Naive thymus-derived CD4-positive, alpha-beta T cell (primary cell): Measurements from ENCODE around the gene RIMKLA. TPM values are rescaled to one million over a fixed set of nuclear protein-coding genes. Genes with fewer than 3 reads are reported as not detected.
A peak's percentile ranks its signal among the peaks of the same experiment; 100 is the strongest.

Source experiments
- ATAC-seq: fragments of 150-1000 bp; cut with Tn5 transposase; 2 replicates; pipeline ENCODE4 v1.10.0; 2021; ENCODE audit warnings: mild to moderate bottlenecking, moderate library complexity
- CTCF ChIA-PET: fragments of 350-600 bp; sonication (Branson Sonifier 250); formaldehyde crosslinking; loops from one replicate; lab custom pipeline; 2021; ENCODE audit warnings: antibody characterized with exemption; lab: Charles Lee
- POLR2A ChIA-PET: fragments of 350-600 bp; sonication (Branson Sonifier 250); formaldehyde crosslinking; loops from one replicate; lab custom pipeline; 2021; ENCODE audit warnings: antibody characterized with exemption, inconsistent platforms; lab: Charles Lee
- DNase-seq, 9 donors: peaks; one replicate each; pipeline versions ENCODE4 v3.0.0 to v3.0.0-alpha.2; 2020 to 2022; ENCODE audit warnings: mixed read lengths in 1 of 9
- H3K27ac ChIP-seq: one replicate; pipeline ENCODE4 v1.7.0; 2013; ENCODE audit warnings: mild to moderate bottlenecking, low read depth, low read length, moderate library complexity
- H3K27me3 ChIP-seq, 2 donors: one replicate each; pipeline ENCODE4 v1.7.0; 2013; ENCODE audit warnings: low read length in 2 of 2, mild to moderate bottlenecking in 2 of 2, moderate library complexity in 2 of 2; ENCODE audit not compliant: control insufficient read depth in 2 of 2, insufficient read depth in 2 of 2
- H3K36me3 ChIP-seq, 3 experiments: 1 replicate in 2 of 3; 2 replicates in 1 of 3; pipeline ENCODE4 v1.7.0; 2013; ENCODE audit warnings: low read length in 3 of 3, mild to moderate bottlenecking in 3 of 3, moderate library complexity in 1 of 3; ENCODE audit not compliant: insufficient read depth in 3 of 3, control insufficient read depth in 2 of 3
- H3K4me1 ChIP-seq, 2 donors: one replicate each; pipeline ENCODE4 v1.7.0; 2013; ENCODE audit warnings: low read length in 2 of 2, mild to moderate bottlenecking in 2 of 2, moderate library complexity in 1 of 2; ENCODE audit not compliant: control insufficient read depth in 2 of 2, insufficient read depth in 2 of 2
- H3K4me3 ChIP-seq: 2 replicates; pipeline ENCODE4 v1.7.0; 2013; ENCODE audit warnings: mild to moderate bottlenecking, low read length
- H3K9me3 ChIP-seq, 3 experiments: 1 replicate in 2 of 3; 2 replicates in 1 of 3; pipeline ENCODE4 v1.7.0; 2013; ENCODE audit warnings: low read length in 3 of 3; ENCODE audit not compliant: control insufficient read depth in 2 of 3
- H3K27ac Mint-ChIP-seq, 9 donors: one replicate each; pipeline ENCODE4 v1.8.0; 2020 to 2022; ENCODE audit warnings: mixed read lengths in 9 of 9, mild to moderate bottlenecking in 8 of 9, moderate library complexity in 5 of 9, inconsistent platforms in 2 of 9
- H3K27me3 Mint-ChIP-seq, 5 donors: one replicate each; pipeline ENCODE4 v1.8.0; 2021 to 2022; ENCODE audit warnings: mixed read lengths in 5 of 5, mild to moderate bottlenecking in 1 of 5
- H3K36me3 Mint-ChIP-seq, 5 donors: one replicate each; pipeline ENCODE4 v1.8.0; 2020 to 2022; ENCODE audit warnings: mixed read lengths in 5 of 5, mild to moderate bottlenecking in 3 of 5, inconsistent platforms in 1 of 5
- H3K4me1 Mint-ChIP-seq, 7 donors: one replicate each; pipeline ENCODE4 v1.8.0; 2020 to 2022; ENCODE audit warnings: mixed read lengths in 7 of 7, mild to moderate bottlenecking in 3 of 7, inconsistent platforms in 1 of 7
- H3K4me3 Mint-ChIP-seq, 10 donors: one replicate each; pipeline ENCODE4 v1.8.0; 2020 to 2022; ENCODE audit warnings: mild to moderate bottlenecking in 10 of 10, mixed read lengths in 10 of 10, moderate library complexity in 6 of 10, inconsistent platforms in 2 of 10
- H3K9me3 Mint-ChIP-seq, 11 donors: one replicate each; pipeline ENCODE4 v1.8.0; 2020 to 2022; ENCODE audit warnings: mixed read lengths in 11 of 11, mild to moderate bottlenecking in 4 of 11, inconsistent platforms in 1 of 11, moderate library complexity in 1 of 11
- intact Hi-C, 2 donors: fragments of 100-400 bp; cut with micrococcal nuclease; formaldehyde crosslinking; loops; one replicate each; pipeline ENCODE4 v1.15.1; 2023
- polyA plus RNA-seq, 2 donors: library from polyadenylated mRNA; unstranded; fragments of 300-500 nt; fragmentation: Illumina TruSeq; gene quantifications; one replicate each; pipeline ENCODE4 v1.2.3, GENCODE V29; 2021
- total RNA-seq, 6 experiments: library from RNA in 5 of 6; stranded (reverse) in 5 of 6; gene quantifications; 1 replicate in 5 of 6; 2 replicates in 1 of 6; pipeline ENCODE4 v1.2.3 and lab custom pipeline; 2021 to 2026

RIMKLA gene
- total and polyA plus RNA-seq, 7 experiments from 2014 or later: 0.03 to 3.1 (median 0.17) TPM; not detected in 3

DNA sequence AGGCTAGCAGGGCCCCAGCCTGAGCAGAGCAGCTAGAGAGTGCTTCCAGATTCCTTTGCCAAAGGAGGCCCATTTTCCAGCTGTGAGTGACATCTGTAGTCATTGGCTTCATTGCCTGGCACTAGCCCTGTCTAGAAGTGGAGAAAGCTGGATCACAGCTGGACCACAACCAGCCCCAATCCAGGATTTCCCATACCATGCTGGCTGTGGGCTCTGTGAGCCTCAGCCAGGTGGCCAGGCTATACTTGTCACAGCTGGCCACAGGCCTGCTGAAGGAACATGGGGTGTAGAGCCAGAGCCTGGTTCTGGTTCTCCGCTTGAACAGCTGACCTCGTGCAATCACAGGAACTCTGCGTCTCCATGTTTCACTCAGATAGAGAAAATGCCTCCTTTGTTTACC, 36.6 kb downstream of the RIMKLA start:
- no peak overlapping the region for H3K4me3 Mint-ChIP-seq
- peaks cover 4 to 8% (median 7%) of the 10 kb centered on the region in 5 donors for H3K27me3 Mint-ChIP-seq
- H3K4me1 ChIP-seq: no peaks in the 10 kb centered on the region
- no peak overlapping the region for H3K27ac Mint-ChIP-seq
- H3K9me3 Mint-ChIP-seq: no peaks in the 10 kb centered on the region
- CTCF ChIA-PET: no interaction called here
- H3K36me3 ChIP-seq: no peaks in the 10 kb centered on the region
- H3K27ac ChIP-seq: no peak overlapping the region
- ATAC-seq: no peak
- intact Hi-C loops: no loop called here
- H3K4me3 ChIP-seq: no peak overlapping the region
- DNase-seq: no peak
- H3K27me3 ChIP-seq: no peaks in the 10 kb centered on the region
- H3K4me1 Mint-ChIP-seq: no peaks in the 10 kb centered on the region
- POLR2A ChIA-PET: no interaction called here
- no peaks in the 10 kb centered on the region for H3K9me3 ChIP-seq
- no peaks in the 10 kb centered on the region for H3K36me3 Mint-ChIP-seq

DNA sequence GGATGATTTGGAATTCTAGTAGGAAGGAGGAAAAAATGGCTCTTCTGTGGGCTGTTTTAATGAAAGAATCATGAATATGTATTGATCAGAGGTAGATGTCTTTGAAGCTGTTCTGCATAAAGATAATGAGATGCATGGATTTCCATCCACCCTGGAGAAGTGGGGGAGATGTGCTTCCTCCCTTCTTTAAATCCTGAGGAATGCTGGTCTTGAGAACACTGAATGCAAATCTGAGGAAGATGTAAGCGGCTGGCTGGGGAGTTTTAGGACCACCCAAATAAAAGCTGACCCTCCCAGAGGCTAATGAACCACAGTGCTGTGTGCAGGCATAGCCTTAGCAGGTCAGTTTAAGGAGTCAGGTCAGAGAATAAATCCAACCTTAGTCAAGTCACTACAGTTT, 37.9 kb downstream of the RIMKLA start:
- no peaks in the 10 kb centered on the region for H3K9me3 Mint-ChIP-seq
- Histone ChIP-seq H3K4me3 (no peak overlapping the region), H3K36me3 (no peaks in the 10 kb centered on the region), H3K4me1 (no peaks in the 10 kb centered on the region), H3K27ac (no peak overlapping the region), H3K27me3 (no peaks in the 10 kb centered on the region), H3K9me3 (no peaks in the 10 kb centered on the region)
- DNase-seq (no peak), ATAC-seq (no peak)
- no peaks in the 10 kb centered on the region for H3K4me1 Mint-ChIP-seq
- no peaks in the 10 kb centered on the region for H3K36me3 Mint-ChIP-seq
- ChIA-PET POLR2A (no interaction called here), CTCF (no interaction called here)
- H3K4me3 Mint-ChIP-seq: no peak overlapping the region
- no peak overlapping the region for H3K27ac Mint-ChIP-seq
- H3K27me3 Mint-ChIP-seq: peaks cover 4 to 8% (median 7%) of the 10 kb centered on the region in 5 donors
- intact Hi-C loops: no loop called here

DNA sequence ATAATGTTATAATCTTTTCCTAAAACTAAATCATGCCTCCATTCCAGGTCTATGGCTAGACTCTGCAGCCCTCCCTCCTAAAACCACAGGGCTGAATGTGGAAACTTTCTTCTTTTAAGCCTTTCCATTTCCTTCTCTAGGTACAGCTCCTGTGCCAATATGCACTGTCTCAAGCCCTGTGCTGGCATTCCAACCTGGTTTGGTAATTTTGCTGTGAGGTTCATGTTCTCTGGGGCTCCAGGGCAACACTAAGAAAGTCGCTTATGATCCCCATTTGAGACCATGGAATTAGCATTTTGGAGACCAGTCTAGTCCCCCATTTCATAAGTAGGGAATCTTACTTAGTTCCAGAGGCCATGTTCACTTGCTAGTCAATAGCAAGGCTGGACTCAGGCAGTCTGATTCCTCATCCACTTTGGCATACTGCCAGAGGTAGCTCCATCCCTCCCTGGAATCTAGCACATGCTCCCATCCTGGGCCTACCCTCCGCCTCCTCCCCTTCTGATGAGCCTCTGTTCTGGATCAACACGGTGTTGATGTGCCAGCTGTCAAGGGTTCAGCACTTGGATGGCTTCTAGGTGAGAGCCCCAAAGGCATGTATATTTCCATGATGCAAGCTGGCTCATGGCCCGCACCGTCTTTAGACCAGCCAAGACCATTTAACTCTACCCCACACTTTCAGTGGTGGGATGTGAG, 38.7 kb downstream of the RIMKLA start:
- no peak overlapping the region for H3K4me3 Mint-ChIP-seq
- ATAC-seq (no peak), DNase-seq (no peak)
- intact Hi-C loops: no loop called here
- ChIA-PET CTCF (no interaction called here), POLR2A (no interaction called here)
- H3K27me3 ChIP-seq: no peaks in the 10 kb centered on the region
- peaks cover 4 to 9% (median 5%) of the 10 kb centered on the region in 5 donors for H3K27me3 Mint-ChIP-seq
- H3K4me3 ChIP-seq: no peak overlapping the region
- H3K36me3 ChIP-seq: no peaks in the 10 kb centered on the region
- no peaks in the 10 kb centered on the region for H3K9me3 ChIP-seq
- peaks cover 0 to 4% (median 0%) of the 10 kb centered on the region in 5 donors for H3K36me3 Mint-ChIP-seq
- no peaks in the 10 kb centered on the region for H3K4me1 ChIP-seq
- H3K9me3 Mint-ChIP-seq: no peaks in the 10 kb centered on the region
- peak overlapping the region in 1 of 9 donors; percentile 73 for H3K27ac Mint-ChIP-seq
- no peaks in the 10 kb centered on the region for H3K4me1 Mint-ChIP-seq
- no peak overlapping the region for H3K27ac ChIP-seq

DNA sequence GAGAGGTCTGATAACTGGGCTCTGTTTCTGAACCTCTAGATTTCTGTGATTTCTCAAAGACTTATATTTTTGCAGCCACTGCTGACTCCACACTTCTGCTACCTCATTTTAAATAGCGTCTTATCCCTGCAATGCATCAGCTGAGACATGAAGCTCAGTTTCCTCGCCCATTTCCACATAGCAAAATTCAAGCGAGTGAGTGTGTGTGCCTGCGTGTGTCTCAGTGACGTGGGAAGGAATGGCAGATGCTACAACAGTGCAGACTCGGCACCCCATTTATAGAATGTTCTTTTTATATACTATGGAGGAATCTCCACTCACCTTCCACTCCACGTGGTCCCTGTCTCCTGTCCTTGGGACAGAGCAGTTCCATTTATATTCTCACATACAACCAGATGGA, 39.5 kb downstream of the RIMKLA start:
- no peaks in the 10 kb centered on the region for H3K27me3 ChIP-seq
- peaks cover 0 to 13% (median 5%) of the 10 kb centered on the region in 5 donors for H3K27me3 Mint-ChIP-seq
- ATAC-seq: no peak

DNA sequence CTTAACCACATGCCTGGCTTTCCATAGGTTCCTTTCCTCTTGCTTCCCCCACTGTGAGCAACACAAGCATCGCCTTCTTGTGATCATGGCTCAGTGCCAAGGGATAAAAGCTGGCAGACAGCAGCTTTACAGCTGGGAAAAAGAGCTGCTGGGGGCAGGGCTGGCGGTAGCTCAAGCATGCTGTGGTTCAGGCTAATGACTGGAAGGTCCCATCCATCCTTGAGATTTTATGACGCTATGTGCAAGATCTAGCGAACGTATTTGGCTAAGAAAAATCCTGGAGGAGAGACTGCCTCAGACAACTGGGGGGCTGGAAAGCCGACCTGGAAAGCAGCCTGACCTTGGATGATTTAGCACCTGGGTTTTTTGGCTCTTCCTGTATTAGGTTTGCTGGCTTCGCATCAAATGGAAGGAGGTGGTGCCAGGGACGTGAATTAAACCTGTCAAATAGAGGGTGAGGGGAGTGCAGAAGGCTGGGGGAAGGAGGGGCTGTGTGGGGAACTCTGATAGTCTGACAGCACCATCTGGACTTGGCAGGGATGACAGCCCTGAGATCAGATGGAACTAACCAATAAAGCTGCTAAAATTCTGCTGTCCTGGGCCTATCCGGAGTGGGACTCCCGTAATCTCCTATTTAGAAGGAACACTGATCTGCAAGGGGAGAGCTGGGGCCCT, 40.5 kb downstream of the RIMKLA start:
- ChIA-PET CTCF (no interaction called here), POLR2A (no interaction called here)
- Histone ChIP-seq H3K4me1 (no peaks in the 10 kb centered on the region), H3K27me3 (no peaks in the 10 kb centered on the region), H3K4me3 (no peak overlapping the region), H3K9me3 (no peaks in the 10 kb centered on the region), H3K36me3 (no peaks in the 10 kb centered on the region), H3K27ac (no peak overlapping the region)
- no peaks in the 10 kb centered on the region for H3K4me1 Mint-ChIP-seq
- intact Hi-C loops: no loop called here
- peaks cover 0 to 9% (median 0%) of the 10 kb centered on the region in 5 donors for H3K36me3 Mint-ChIP-seq
- H3K27ac Mint-ChIP-seq: no peak overlapping the region
- H3K4me3 Mint-ChIP-seq: no peak overlapping the region
- peaks cover 0 to 12% (median 5%) of the 10 kb centered on the region in 5 donors for H3K27me3 Mint-ChIP-seq
- no peaks in the 10 kb centered on the region for H3K9me3 Mint-ChIP-seq
- DNase-seq (no peak), ATAC-seq (no peak)

More for the DNA sequence above, 39.5 kb downstream of the RIMKLA start:
- H3K4me3 Mint-ChIP-seq: no peak overlapping the region
- DNase-seq: no peak
- H3K9me3 ChIP-seq: no peaks in the 10 kb centered on the region
- POLR2A ChIA-PET: no interaction called here
- no peak overlapping the region for H3K27ac ChIP-seq
- H3K36me3 Mint-ChIP-seq: peaks cover 0 to 9% (median 0%) of the 10 kb centered on the region in 5 donors
- no peaks in the 10 kb centered on the region for H3K9me3 Mint-ChIP-seq
- H3K27ac Mint-ChIP-seq: no peak overlapping the region
- H3K4me3 ChIP-seq: no peak overlapping the region
- intact Hi-C loops: no loop called here
- H3K4me1 ChIP-seq: no peaks in the 10 kb centered on the region
- no peaks in the 10 kb centered on the region for H3K4me1 Mint-ChIP-seq
- CTCF ChIA-PET: no interaction called here
- H3K36me3 ChIP-seq: no peaks in the 10 kb centered on the region

DNA sequence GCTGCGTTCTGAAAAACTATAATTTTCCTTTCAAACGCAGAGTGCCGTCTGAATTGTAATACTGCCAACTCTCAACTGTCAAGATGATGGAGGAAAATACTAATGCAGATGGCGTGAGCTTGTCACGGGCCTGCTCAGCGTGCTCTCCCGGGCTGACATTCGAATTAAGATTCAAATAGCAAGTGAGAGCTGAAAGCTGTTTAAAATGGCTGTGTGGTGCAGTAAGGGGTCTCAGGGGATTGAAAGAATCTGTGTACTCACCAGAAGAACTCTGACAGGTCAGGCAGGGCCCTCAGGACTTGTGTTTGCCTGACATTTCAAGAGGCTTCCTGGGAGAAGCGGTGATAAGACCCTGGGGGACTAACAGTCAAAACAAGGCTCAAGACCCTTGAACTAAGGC, 42.1 kb downstream of the RIMKLA start:
- no peak for ATAC-seq
- H3K36me3 ChIP-seq: no peaks in the 10 kb centered on the region
- ChIA-PET CTCF (no interaction called here), POLR2A (no interaction called here)
- peaks cover 0 to 12% (median 5%) of the 10 kb centered on the region in 5 donors for H3K27me3 Mint-ChIP-seq
- no peak overlapping the region for H3K27ac ChIP-seq
- H3K27me3 ChIP-seq: no peaks in the 10 kb centered on the region
- no peak overlapping the region for H3K4me3 ChIP-seq
- no peak for DNase-seq
- intact Hi-C loops: no loop called here
- no peak overlapping the region for H3K4me3 Mint-ChIP-seq
- H3K4me1 Mint-ChIP-seq: peaks cover 0 to 4% (median 0%) of the 10 kb centered on the region in 7 donors
- H3K36me3 Mint-ChIP-seq: peaks cover 0 to 9% (median 0%) of the 10 kb centered on the region in 5 donors
- H3K9me3 Mint-ChIP-seq: no peaks in the 10 kb centered on the region
- no peaks in the 10 kb centered on the region for H3K4me1 ChIP-seq
- H3K27ac Mint-ChIP-seq: no peak overlapping the region
- H3K9me3 ChIP-seq: no peaks in the 10 kb centered on the region

DNA sequence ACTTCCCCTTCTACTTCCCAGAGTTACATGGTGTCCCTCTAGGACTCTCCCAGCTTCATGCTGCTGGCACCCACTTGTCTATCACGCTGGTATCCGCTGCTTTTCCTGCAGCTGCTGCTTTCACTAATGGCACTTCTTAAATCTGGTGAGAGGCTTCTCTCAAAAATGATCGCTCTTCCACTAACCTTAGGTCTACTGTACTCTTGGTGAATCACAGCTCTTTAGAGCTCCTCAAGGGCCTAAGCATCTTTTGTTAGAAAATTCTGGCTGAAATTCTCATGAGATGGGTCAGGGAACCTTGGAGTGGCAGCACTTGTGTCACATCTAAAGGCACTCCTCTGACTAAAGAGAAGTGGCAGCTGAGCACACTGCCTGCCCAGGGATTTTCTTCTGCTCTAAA, 43.1 kb downstream of the RIMKLA start:
- ATAC-seq (no peak), DNase-seq (no peak)
- no peaks in the 10 kb centered on the region for H3K27me3 ChIP-seq
- ChIA-PET POLR2A (no interaction called here), CTCF (no interaction called here)
- no peaks in the 10 kb centered on the region for H3K9me3 Mint-ChIP-seq
- no peak overlapping the region for H3K27ac Mint-ChIP-seq
- H3K36me3 ChIP-seq: no peaks in the 10 kb centered on the region
- peaks cover 0 to 9% (median 0%) of the 10 kb centered on the region in 5 donors for H3K36me3 Mint-ChIP-seq
- H3K4me1 Mint-ChIP-seq: peaks cover 0 to 4% (median 0%) of the 10 kb centered on the region in 7 donors
- H3K4me3 Mint-ChIP-seq: no peak overlapping the region
- H3K27me3 Mint-ChIP-seq: peaks cover 0 to 12% (median 5%) of the 10 kb centered on the region in 5 donors
- no peaks in the 10 kb centered on the region for H3K4me1 ChIP-seq
- intact Hi-C loops: no loop called here
- H3K9me3 ChIP-seq: no peaks in the 10 kb centered on the region
- no peak overlapping the region for H3K27ac ChIP-seq
- H3K4me3 ChIP-seq: no peak overlapping the region
